SK-N-SH treated with all-trans-retinoic acid at 6 μM for 48 hours (cell line): ENCODE measurements around the gene FAM186B.
A peak's percentile ranks its signal among the peaks of the same experiment; 100 is the strongest.

ENCODE experiments used
- ATAC-seq: fragments of 200-7000 bp; cut with Tn5 transposase; 3 replicates; pipeline ENCODE4 v1.9.1; 2020; ENCODE audit warnings: mild to moderate bottlenecking, moderate library complexity
- CREB5 ChIP-seq: fragments of 250-450 bp; sonication (Bioruptor Pico); IDR thresholded peaks from 2 replicates; pipeline ENCODE4 v1.5.1; 2020; ENCODE audit warnings: low read depth, mild to moderate bottlenecking, moderate library complexity
- OSR1 ChIP-seq: fragments of 250-450 bp; sonication (Bioruptor Pico); IDR thresholded peaks from 2 replicates; pipeline ENCODE4 v1.8.0; 2022; ENCODE audit warnings: moderate library complexity, mild to moderate bottlenecking, inconsistent platforms
- PPARA ChIP-seq: fragments of 250-450 bp; sonication (Bioruptor Pico); IDR thresholded peaks from 2 replicates; pipeline ENCODE4 v1.5.0; 2020; ENCODE audit warnings: mild to moderate bottlenecking, borderline replicate concordance
- RARB ChIP-seq: fragments of 250-450 bp; sonication (Bioruptor Pico); IDR thresholded peaks from 2 replicates; pipeline ENCODE4 v1.8.0; 2021; ENCODE audit warnings: mild to moderate bottlenecking, moderate library complexity
- TF ChIP-seq, protein P1 (sequence below): fragments of 250-450 bp; sonication (Bioruptor Pico); IDR thresholded peaks from 2 replicates; pipeline ENCODE4 v1.5.0; 2020; ENCODE audit warnings: mild to moderate bottlenecking, moderate library complexity

Gene FAM186B

GRCh38 chr12:49537752-49538509 is 67.5 kb downstream of the FAM186B start:
- ATAC-seq = peak; percentile 45
- TF ChIP-seq, protein P1, sequence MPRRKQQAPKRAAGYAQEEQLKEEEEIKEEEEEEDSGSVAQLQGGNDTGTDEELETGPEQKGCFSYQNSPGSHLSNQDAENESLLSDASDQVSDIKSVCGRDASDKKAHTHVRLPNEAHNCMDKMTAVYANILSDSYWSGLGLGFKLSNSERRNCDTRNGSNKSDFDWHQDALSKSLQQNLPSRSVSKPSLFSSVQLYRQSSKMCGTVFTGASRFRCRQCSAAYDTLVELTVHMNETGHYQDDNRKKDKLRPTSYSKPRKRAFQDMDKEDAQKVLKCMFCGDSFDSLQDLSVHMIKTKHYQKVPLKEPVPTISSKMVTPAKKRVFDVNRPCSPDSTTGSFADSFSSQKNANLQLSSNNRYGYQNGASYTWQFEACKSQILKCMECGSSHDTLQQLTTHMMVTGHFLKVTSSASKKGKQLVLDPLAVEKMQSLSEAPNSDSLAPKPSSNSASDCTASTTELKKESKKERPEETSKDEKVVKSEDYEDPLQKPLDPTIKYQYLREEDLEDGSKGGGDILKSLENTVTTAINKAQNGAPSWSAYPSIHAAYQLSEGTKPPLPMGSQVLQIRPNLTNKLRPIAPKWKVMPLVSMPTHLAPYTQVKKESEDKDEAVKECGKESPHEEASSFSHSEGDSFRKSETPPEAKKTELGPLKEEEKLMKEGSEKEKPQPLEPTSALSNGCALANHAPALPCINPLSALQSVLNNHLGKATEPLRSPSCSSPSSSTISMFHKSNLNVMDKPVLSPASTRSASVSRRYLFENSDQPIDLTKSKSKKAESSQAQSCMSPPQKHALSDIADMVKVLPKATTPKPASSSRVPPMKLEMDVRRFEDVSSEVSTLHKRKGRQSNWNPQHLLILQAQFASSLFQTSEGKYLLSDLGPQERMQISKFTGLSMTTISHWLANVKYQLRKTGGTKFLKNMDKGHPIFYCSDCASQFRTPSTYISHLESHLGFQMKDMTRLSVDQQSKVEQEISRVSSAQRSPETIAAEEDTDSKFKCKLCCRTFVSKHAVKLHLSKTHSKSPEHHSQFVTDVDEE = no peak
- no peak for TF ChIP-seq OSR1 (CRISPR knock-in tag)
- TF ChIP-seq CREB5 (CRISPR knock-in tag) = no peak
- TF ChIP-seq RARB (CRISPR knock-in tag) = no peak
- no peak for TF ChIP-seq PPARA (CRISPR knock-in tag)
